Mesodermal cell (in vitro differentiated cells): ENCODE measurements around the gene C5orf24.
"Not testable (repeated sequence)": the region's sequence is repeated elsewhere in the genome, so short reads cannot be mapped to it uniquely, and the experiment has no call there.

ENCODE experiments used
- H3K27ac ChIP-seq: 2 replicates; pipeline ENCODE4 v1.7.0; 2013; ENCODE audit warnings: mild to moderate bottlenecking, low read depth, low read length, moderate library complexity; ENCODE audit not compliant: severe bottlenecking
- H3K36me3 ChIP-seq: 2 replicates; pipeline ENCODE4 v1.7.1; 2013; ENCODE audit warnings: mild to moderate bottlenecking, low read length, moderate library complexity; ENCODE audit not compliant: control insufficient read depth, insufficient read depth
- H3K4me1 ChIP-seq: one replicate; pipeline ENCODE4 v1.7.1; 2013; ENCODE audit warnings: mild to moderate bottlenecking, low read length; ENCODE audit not compliant: insufficient read depth, control insufficient read depth, poor library complexity, severe bottlenecking
- H3K4me3 ChIP-seq: 2 replicates; pipeline ENCODE4 v1.7.0; 2013; ENCODE audit warnings: low read length, control low read depth, mild to moderate bottlenecking; ENCODE audit not compliant: insufficient read depth, poor library complexity, severe bottlenecking; ENCODE audit errors: extremely low read depth
- H3K9me3 ChIP-seq: 2 replicates; pipeline ENCODE4 v1.7.1; 2013; ENCODE audit warnings: mild to moderate bottlenecking, low read length, moderate library complexity; ENCODE audit not compliant: control insufficient read depth
- WGBS, 2 experiments: methylation state at CpG; one replicate each; pipeline ENCODE4 v1.1.5; 2013; ENCODE audit warnings: missing lambda C conversion rate in 2 of 2; ENCODE audit not compliant: insufficient coverage in 2 of 2; 5-methylcytosine and 5-hydroxymethylcytosine counted together

C5orf24 gene

DNA sequence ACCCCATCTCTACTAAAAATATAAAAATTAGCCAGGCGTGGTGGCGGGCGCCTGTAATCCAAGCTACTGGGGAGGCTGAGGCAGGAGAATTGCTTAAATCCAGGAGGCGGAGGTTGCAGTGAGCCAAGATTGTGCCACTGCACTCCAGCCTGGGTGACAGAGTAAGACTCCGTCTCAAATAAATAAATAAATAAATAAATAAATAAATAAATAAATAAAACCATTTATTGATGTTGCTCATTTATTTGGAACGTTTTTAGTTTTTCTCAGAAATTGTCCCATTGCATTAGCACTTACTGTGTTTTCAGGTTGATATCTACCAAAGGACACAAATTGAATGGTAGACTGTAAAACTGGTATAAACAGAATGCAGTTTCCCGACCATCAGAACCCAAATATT is 10.7 kb downstream of the C5orf24 start:
- not testable (repeated sequence) for H3K4me1 ChIP-seq, H3K4me3 ChIP-seq, H3K27ac ChIP-seq, H3K9me3 ChIP-seq
- 91% methylated on average over 4 of the region's 7 CpGs; no CpG with 5 or more reads in 1 of the 2 experiments for WGBS, 2 experiments
- peaks cover 65% of the 10 kb centered on the region for H3K36me3 ChIP-seq

DNA sequence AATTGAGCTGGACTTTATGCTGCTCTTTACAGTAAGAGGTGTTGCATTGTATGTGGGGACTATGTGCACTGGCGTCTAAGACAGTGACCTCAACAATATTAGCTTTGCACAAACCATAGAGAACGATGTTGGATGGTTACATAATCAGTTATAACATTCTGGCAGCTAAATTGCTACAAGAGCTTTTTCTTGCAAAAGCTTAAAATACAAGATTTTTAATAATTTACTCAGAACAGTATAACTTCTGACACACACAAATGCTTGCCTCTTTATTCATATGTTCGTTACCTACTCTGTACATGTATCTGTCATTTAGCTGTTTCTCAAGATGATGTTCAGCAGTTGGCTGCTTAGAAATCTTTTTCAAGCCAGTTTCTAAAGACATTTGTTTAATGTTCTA is 11.6 kb downstream of the C5orf24 start:
- H3K36me3 ChIP-seq, result peaks cover 56% of the 10 kb centered on the region
- 92 to 100% methylated on average over 2 to 3 of the region's 3 CpGs for WGBS, 2 experiments

DNA sequence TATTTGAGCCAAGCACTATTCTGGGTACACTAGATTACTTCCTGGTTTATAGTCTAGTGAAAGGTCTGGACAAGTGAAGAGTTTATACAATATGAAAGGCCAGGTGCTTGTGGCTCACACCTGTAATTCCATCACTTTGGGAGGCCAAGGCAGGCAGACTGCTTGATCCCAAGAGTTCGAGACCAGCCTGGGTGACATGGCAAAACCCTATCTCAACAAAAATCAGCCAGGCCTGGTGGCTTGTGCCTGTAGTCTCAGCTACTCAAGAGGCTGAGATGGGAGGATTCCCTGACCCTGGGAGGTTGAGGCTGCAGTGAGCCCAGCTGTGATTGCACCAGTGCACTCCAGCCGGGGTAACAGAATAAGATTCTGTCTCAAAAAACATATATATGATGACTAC is 18.9 kb downstream of the C5orf24 start:
- Histone ChIP-seq H3K27ac (no peak overlapping the region), H3K36me3 (peaks cover 10% of the 10 kb centered on the region), H3K9me3 (no peaks in the 10 kb centered on the region), H3K4me3 (no peak overlapping the region), H3K4me1 (no peaks in the 10 kb centered on the region)
- 100% methylated on average over 1 of the region's 2 CpGs; no CpG with 5 or more reads in 1 of the 2 experiments for WGBS, 2 experiments

More for the DNA sequence above, 11.6 kb downstream of the C5orf24 start:
- no peak overlapping the region for H3K27ac ChIP-seq
- no peak overlapping the region for H3K4me3 ChIP-seq
- no peaks in the 10 kb centered on the region for H3K9me3 ChIP-seq
- H3K4me1 ChIP-seq, result no peaks in the 10 kb centered on the region

DNA sequence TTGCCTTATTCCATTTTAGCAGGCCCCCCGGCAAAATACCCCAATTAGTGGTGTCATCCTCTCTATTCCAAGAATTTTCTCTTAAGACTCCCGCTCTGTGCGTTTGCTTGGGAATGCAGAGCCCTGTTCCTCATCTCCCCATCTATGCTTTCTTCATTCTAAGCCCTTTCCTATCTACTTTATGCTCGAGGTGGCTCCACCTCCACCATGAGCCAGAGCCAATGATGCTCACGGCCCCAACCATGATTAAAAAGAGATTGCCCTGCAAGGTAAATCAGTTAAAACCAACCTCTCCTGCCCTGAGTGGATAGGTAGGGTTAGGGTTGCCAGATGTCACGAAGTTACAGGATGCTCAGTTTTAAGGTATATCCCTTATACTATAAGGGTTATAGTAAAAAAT is 27.7 kb downstream of the C5orf24 start:
- WGBS, 2 experiments, result 91 to 100% methylated on average over 3 to 4 of the region's 6 CpGs
- peak overlapping the region; percentile 94 for H3K27ac ChIP-seq
- peak overlapping the region; percentile 74 for H3K4me3 ChIP-seq
- H3K4me1 ChIP-seq, result peaks cover 7% of the 10 kb centered on the region
- no peaks in the 10 kb centered on the region for H3K9me3 ChIP-seq
- H3K36me3 ChIP-seq, result peaks cover 4% of the 10 kb centered on the region

DNA sequence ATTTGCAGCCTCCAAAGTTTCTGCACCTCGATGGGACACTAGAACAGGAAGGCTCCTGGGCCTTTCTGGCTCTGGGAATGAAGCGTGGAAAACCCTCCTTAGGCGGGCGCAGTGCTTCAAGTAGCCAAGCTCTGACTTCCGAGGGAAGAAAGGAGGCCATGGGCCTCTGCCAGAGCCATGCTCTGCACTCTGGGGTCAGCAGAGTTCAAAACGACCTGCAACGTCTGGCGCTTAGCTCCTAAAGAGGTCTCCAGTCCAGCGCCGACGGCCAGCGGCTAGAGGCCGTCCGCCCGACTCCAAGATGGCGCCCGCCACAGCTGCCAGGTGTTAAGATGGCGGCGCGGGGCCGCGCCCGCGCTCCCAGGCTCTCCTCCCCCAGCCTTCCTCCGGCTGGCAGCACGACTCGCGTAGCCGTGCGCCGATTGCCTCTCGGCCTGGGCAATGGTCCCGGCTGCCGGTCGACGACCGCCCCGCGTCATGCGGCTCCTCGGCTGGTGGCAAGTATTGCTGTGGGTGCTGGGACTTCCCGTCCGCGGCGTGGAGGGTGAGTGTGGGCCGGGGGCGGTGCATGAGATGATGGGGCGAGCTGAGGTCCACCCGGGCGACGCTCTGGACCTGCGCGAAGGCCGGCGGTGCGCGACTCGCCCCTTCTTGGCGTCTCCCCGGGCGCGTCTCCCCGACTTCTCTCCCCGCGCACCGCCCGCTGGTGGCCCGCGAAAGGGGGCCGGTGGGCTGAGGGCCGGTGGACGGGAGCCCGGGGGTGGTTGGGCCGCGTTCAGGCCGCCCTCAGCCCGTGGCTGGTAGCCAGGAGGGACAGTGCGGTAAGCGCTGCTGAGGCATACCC is 28.4 kb downstream of the C5orf24 start, which contains the start of gene TXNDC15:
Gene TXNDC15 (plus strand): TSS at position 385 of the 844 bp plus-strand sequence. CDS start 57 bp downstream, at position 442.
- Histone ChIP-seq H3K36me3 (peaks cover 4% of the 10 kb centered on the region), H3K4me1 (peaks cover 7% of the 10 kb centered on the region)
- 5 to 9% methylated on average over 45 to 73 of the region's 79 CpGs for WGBS, 2 experiments

DNA sequence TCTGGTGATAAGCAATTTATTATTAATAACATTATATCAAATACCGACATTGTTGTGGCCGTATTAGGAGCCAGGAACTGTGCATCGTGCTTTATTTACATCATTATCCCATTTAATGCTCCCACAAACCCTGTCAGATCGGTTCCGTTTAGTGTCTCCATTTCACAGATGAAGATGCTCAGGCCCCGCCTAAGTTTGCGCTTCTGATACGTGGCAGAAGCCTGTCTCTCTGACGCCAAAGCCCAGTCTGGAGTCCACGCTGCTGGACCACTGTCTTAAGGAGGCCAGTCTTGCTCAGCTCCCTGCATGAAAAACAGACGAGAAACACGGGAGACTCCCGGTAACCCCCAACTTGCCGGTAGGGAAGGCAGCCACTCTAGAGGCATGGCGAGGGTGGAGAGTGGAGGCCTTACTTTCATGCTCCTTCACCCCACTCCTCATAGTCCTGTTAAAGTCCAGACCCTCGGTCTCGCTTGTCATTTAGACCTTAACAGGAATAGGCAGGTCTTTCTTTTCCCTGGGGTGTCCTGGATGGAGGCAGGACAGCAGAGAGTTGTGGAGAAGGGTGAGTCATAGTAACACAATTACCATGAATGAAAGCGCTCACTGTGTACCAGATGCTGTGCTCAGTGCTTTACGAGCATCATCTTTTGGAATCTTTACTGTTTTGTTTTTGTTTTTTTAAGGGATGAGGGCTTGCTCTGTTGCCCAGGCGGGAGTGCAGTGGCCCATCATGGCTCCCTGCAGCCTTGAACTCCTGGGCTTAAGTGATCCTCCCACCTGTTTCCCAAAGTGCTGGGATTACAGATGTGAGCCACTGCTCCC is 29.3 kb downstream of the C5orf24 start:
- peak overlapping the region; percentile 94 for H3K27ac ChIP-seq
- H3K4me3 ChIP-seq, result peak overlapping the region; percentile 74
- no peaks in the 10 kb centered on the region for H3K9me3 ChIP-seq
- peaks cover 4% of the 10 kb centered on the region for H3K36me3 ChIP-seq
- H3K4me1 ChIP-seq, result peaks cover 7% of the 10 kb centered on the region
- WGBS, 2 experiments, result 17 to 19% methylated on average over 14 to 16 of the region's 20 CpGs

More for the DNA sequence above, 28.4 kb downstream of the C5orf24 start, which contains the start of gene TXNDC15:
- H3K4me3 ChIP-seq, result peak within 1 kb of the TSS; percentile 74
- no peaks in the 10 kb centered on the region for H3K9me3 ChIP-seq
- peak within 1 kb of the TSS; percentile 94 for H3K27ac ChIP-seq

DNA sequence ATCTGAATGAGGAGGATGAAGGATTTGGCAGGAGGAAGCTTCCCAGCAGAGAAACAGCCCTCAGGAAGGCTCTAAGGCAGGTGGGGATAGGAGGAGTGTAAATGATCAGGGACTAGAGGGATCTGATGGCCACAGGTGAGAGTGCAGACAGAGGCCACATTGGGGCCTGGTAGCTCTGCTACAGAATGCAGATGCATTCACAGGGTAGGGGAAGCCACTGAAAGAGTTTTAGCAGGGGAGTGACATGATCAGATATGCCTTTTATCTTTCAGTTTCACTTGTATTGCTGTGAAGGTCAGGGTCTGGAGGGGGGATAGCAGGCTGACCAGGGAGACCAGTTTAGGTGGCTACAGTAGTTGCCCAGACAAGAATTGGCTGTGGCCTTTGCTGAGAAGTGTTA is 31.4 kb downstream of the C5orf24 start:
- no peaks in the 10 kb centered on the region for H3K9me3 ChIP-seq
- H3K4me1 ChIP-seq, result peaks cover 7% of the 10 kb centered on the region
- H3K27ac ChIP-seq, result no peak overlapping the region
- H3K4me3 ChIP-seq, result no peak overlapping the region
- H3K36me3 ChIP-seq, result peaks cover 4% of the 10 kb centered on the region

DNA sequence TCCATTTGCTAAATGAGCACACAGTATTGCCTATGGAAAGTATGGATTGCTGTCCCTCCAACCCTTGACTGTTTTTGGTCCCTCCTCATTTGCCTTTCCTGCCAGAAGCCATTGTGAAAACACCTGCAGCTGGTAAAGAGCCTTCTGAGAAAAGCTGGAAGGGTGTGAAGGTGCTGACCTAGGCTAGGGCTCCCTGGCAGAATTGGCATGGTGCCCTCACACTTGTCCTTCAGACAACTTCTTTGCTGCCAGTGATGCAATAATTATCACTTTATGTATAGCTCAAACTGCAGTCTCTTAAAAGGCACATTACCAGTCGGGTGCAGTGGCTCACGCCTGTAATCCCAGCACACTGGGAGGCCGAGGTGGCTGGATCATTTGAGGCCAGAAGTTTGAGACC is 32.6 kb downstream of the C5orf24 start:
- Histone ChIP-seq H3K9me3 (no peaks in the 10 kb centered on the region), H3K36me3 (peaks cover 4% of the 10 kb centered on the region), H3K27ac (no peak overlapping the region), H3K4me1 (peaks cover 6% of the 10 kb centered on the region), H3K4me3 (no peak overlapping the region)
- 79 to 94% methylated on average over 3 of the region's 3 CpGs for WGBS, 2 experiments

DNA sequence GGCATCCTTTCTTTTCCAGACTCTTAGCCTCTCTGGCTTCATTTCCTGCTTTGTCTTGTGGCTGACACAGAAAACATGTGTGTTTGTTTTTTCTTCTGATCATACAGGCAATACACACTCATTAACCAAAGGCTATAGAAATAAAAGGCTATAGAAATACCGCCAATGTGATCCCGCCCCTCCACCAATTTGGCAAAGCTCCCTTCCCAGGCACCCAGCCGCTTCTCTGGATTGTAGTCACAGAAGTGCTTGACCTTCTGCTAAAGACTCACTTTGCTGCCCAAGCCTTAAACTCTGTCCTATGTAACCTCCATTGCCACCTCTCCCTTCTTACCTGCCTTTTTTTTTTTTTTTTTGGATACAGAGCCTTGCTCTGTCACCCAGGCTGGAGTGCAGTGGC is 33.7 kb downstream of the C5orf24 start:
- Histone ChIP-seq H3K27ac (no peak overlapping the region), H3K36me3 (peaks cover 4% of the 10 kb centered on the region), H3K9me3 (no peaks in the 10 kb centered on the region), H3K4me1 (no peaks in the 10 kb centered on the region), H3K4me3 (no peak overlapping the region)
- WGBS, 2 experiments, result 97% methylated on average over 3 of the region's 3 CpGs; no CpG with 5 or more reads in 1 of the 2 experiments

DNA sequence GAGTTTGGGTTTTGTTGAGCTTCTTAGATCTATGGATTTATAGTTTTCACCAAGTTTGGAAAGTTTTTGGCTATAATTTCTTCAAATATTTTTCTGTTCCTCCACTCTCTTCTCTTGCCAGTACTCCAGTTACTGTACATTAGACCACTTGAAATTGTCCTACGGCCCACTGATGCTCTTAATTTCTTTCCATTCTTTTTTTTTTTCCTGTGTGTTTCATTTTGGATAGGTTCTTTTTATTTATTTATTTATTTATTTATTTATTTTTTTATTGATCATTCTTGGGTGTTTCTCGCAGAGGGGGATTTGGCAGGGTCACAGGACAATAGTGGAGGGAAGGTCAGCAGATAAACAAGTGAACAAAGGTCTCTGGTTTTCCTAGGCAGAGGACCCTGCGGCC is 35.2 kb downstream of the C5orf24 start:
- not testable (repeated sequence) for H3K4me1 ChIP-seq, H3K36me3 ChIP-seq, H3K27ac ChIP-seq, H3K4me3 ChIP-seq, H3K9me3 ChIP-seq
- no CpG with 5 or more reads among the region's 3 CpGs for WGBS, 2 experiments
